Ascending aorta (tissue), 2 donors: ENCODE measurements around the gene KLF15. TPM values are rescaled to one million over a fixed set of nuclear protein-coding genes. Genes with fewer than 3 reads are reported as not detected.

Experiments used
- DNase-seq, 2 donors: peaks; one replicate each; pipeline ENCODE4 v3.0.0-alpha.2; 2019; ENCODE audit warnings: low spot score in 2 of 2
- H3K27ac ChIP-seq, 2 donors: fragments of 200-600 bp; sonication (generic); one replicate each; pipeline ENCODE4 v1.5.1; 2016 to 2017; ENCODE audit warnings: mild to moderate bottlenecking in 1 of 2
- H3K27me3 ChIP-seq: fragments of 200-600 bp; sonication (generic); one replicate; pipeline ENCODE4 v1.5.1; 2017
- H3K36me3 ChIP-seq, 2 donors: fragments of 200-600 bp; sonication (generic); one replicate each; pipeline ENCODE4 v1.5.1; 2016
- H3K4me1 ChIP-seq, 2 donors: fragments of 200-600 bp; sonication (generic); one replicate each; pipeline ENCODE4 v1.5.1; 2016 to 2017; ENCODE audit warnings: mild to moderate bottlenecking in 1 of 2
- H3K4me3 ChIP-seq, 2 donors: fragments of 200-600 bp; sonication (generic); one replicate each; pipeline ENCODE4 v1.5.1; 2016 to 2017; ENCODE audit warnings: mild to moderate bottlenecking in 1 of 2
- H3K9me3 ChIP-seq, 2 donors: fragments of 200-600 bp; sonication (generic); one replicate each; pipeline ENCODE4 v1.5.1; 2016
- CTCF ChIP-seq, 3 experiments: fragments of 200-600 bp in 2 of 3; fragments of 450-650 bp in 1 of 3; sonication (generic) in 2 of 3; IDR thresholded peaks; one replicate each; pipeline ENCODE4 v1.5.1; 2016 to 2019; ENCODE audit warnings: antibody characterized with exemption in 3 of 3, mild to moderate bottlenecking in 1 of 3, moderate library complexity in 1 of 3
- intact Hi-C: fragments of 100-400 bp; cut with DNase I; formaldehyde crosslinking; loops from one replicate; pipeline ENCODE4 v1.15.1; 2023
- total RNA-seq: library from RNA; depleted of rRNA; stranded (reverse); fragments of >200 nt; gene quantifications from one replicate; pipeline ENCODE4 v1.1.0, GENCODE V29; 2016

Gene KLF15
- total RNA-seq, 1 donor from 2014 or later: 74.0 TPM

GRCh38 chr3:126392246-126392645 lies 35.0 kb upstream of the KLF15 start:
- no peak for TF ChIP-seq CTCF (IDR thresholded peaks at IDR 0.05)
- intact Hi-C loops: no loop called here

GRCh38 chr3:126391631-126392030 lies 34.4 kb upstream of the KLF15 start:
- no peaks in the 10 kb centered on the region for H3K36me3 ChIP-seq
- H3K4me1 ChIP-seq: peaks cover 4 to 6% of the 10 kb centered on the region in 2 donors
- H3K9me3 ChIP-seq: no peaks in the 10 kb centered on the region
- H3K27me3 ChIP-seq: no peaks in the 10 kb centered on the region
- no peak for TF ChIP-seq CTCF (IDR thresholded peaks at IDR 0.05)
- H3K27ac ChIP-seq: no peak overlapping the region
- intact Hi-C loops: no loop called here
- H3K4me3 ChIP-seq: no peak overlapping the region
- DNase-seq: peak in 1 of 2 donors; percentile 2

More at GRCh38 chr3:126392246-126392645, 35.0 kb upstream of the KLF15 start:
- peak in 1 of 2 donors; percentile 49 for DNase-seq
- no peaks in the 10 kb centered on the region for H3K36me3 ChIP-seq
- no peaks in the 10 kb centered on the region for H3K9me3 ChIP-seq
- H3K27me3 ChIP-seq: no peaks in the 10 kb centered on the region
- no peak overlapping the region for H3K27ac ChIP-seq
- no peak overlapping the region for H3K4me3 ChIP-seq
- H3K4me1 ChIP-seq: peaks cover 4 to 6% of the 10 kb centered on the region in 2 donors

- Histone ChIP-seq H3K4me3 (no peak overlapping the region), H3K27ac (no peak overlapping the region), H3K36me3 (no peaks in the 10 kb centered on the region), H3K27me3 (no peaks in the 10 kb centered on the region), H3K9me3 (no peaks in the 10 kb centered on the region), H3K4me1 (peaks cover 4 to 6% of the 10 kb centered on the region in 2 donors)
- intact Hi-C loops: no loop called here
- DNase-seq: peak in 1 of 2 donors; percentile 49
- TF ChIP-seq CTCF (IDR thresholded peaks at IDR 0.05): no peak
These were observed 33.5 kb upstream of the KLF15 start for GRCh38 chr3:126390751-126391150.

- Histone ChIP-seq H3K4me1 (peaks cover 4 to 6% of the 10 kb centered on the region in 2 donors), H3K36me3 (no peaks in the 10 kb centered on the region), H3K4me3 (no peak overlapping the region), H3K9me3 (no peaks in the 10 kb centered on the region), H3K27me3 (no peaks in the 10 kb centered on the region), H3K27ac (no peak overlapping the region)
- DNase-seq: peak in 1 of 2 donors; percentile 58
- intact Hi-C loops: no loop called here
- TF ChIP-seq CTCF (IDR thresholded peaks at IDR 0.05): no peak
These were observed 33.0 kb upstream of the KLF15 start for GRCh38 chr3:126390201-126390600.

GRCh38 chr3:126389794-126390146 lies 32.6 kb upstream of the KLF15 start:
- H3K4me3 ChIP-seq: peak overlapping the region in 1 of 2 donors; percentile 61
- intact Hi-C loops: loop anchor here (1.0 to 5.0 kb wide), 7 partner anchors 31 to 255 kb away; partner anchors contain the start of gene ALDH1L1
- no peak for DNase-seq

More at GRCh38 chr3:126389794-126390146, 32.6 kb upstream of the KLF15 start:
- Histone ChIP-seq H3K9me3 (no peaks in the 10 kb centered on the region), H3K36me3 (no peaks in the 10 kb centered on the region), H3K4me1 (peaks cover 4 to 6% of the 10 kb centered on the region in 2 donors), H3K27me3 (no peaks in the 10 kb centered on the region), H3K27ac (peak overlapping the region; percentile 90 to 93)
- no peak for TF ChIP-seq CTCF (IDR thresholded peaks at IDR 0.05)
